ENCODE data around the gene TM6SF1.

- TF ChIP-seq, protein P1, sequence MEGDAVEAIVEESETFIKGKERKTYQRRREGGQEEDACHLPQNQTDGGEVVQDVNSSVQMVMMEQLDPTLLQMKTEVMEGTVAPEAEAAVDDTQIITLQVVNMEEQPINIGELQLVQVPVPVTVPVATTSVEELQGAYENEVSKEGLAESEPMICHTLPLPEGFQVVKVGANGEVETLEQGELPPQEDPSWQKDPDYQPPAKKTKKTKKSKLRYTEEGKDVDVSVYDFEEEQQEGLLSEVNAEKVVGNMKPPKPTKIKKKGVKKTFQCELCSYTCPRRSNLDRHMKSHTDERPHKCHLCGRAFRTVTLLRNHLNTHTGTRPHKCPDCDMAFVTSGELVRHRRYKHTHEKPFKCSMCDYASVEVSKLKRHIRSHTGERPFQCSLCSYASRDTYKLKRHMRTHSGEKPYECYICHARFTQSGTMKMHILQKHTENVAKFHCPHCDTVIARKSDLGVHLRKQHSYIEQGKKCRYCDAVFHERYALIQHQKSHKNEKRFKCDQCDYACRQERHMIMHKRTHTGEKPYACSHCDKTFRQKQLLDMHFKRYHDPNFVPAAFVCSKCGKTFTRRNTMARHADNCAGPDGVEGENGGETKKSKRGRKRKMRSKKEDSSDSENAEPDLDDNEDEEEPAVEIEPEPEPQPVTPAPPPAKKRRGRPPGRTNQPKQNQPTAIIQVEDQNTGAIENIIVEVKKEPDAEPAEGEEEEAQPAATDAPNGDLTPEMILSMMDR (IDR thresholded peaks at IDR 0.05; ENCODE audit: low read length): no peak
- no peak for TF ChIP-seq EZH2 (IDR thresholded peaks at IDR 0.05; ENCODE audit: borderline replicate concordance, low read length)
These were observed 20.2 kb downstream of the TM6SF1 start for GRCh38 chr15:83127547-83128150.
